NOMO-1 treated with DMSO at 0.1 percent for 48 hours (cell line): ENCODE results near the gene TTC34.
"Not testable (repeated sequence)": the region's sequence is repeated elsewhere in the genome, so short reads cannot be mapped to it uniquely, and the experiment has no call there.

Experiments
- DNase-seq: peaks from one replicate; lab custom pipeline; 2025; ENCODE audit not compliant: unreplicated experiment; lab: John Stamatoyannopoulos, UW

The TTC34 gene

DNA sequence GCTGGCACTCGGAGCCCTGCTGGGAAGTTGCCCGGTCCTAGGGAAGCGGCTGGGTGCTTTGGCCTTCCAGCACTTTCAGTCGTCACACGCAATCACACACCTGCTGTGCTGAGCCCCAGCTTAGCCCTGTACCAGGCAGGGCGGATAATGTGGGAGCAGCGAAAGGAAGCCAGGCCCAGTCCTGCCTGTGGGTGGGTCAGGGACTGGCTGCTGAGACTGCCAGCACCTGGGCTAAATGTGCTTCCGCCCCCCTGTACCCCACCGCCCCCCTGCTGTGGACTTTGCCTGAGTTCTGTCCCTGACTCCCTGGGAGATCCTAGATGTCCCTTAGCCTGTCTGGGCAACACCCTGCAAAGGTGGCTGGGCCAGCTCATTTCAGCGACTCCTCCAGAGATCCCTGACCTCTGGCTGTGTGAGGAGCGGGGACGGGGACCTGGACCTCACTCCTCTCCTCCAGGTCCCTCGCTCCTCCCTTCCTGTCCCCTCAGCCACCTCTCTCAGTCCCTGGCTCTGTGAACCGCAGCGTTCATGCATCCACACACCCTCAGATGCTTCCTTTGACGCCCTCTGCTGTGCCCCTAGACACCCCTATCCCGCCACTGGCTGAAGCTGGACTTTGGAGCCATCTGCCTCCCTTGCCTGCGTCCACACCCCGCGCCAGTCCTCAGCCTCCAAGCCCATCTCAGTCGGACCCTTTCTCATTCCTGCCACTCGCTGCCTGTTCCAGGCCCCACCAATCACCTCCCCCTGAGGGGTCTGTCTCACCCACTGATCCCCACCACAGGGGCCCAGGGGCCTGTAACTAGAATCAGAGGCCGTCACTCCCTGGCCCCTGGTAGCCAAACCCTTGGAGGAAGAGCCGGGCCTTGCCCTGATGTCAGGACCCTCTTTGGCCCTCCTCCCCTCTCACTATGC lies 170.1 kb downstream of the TTC34 start:
- no peak for DNase-seq

DNA sequence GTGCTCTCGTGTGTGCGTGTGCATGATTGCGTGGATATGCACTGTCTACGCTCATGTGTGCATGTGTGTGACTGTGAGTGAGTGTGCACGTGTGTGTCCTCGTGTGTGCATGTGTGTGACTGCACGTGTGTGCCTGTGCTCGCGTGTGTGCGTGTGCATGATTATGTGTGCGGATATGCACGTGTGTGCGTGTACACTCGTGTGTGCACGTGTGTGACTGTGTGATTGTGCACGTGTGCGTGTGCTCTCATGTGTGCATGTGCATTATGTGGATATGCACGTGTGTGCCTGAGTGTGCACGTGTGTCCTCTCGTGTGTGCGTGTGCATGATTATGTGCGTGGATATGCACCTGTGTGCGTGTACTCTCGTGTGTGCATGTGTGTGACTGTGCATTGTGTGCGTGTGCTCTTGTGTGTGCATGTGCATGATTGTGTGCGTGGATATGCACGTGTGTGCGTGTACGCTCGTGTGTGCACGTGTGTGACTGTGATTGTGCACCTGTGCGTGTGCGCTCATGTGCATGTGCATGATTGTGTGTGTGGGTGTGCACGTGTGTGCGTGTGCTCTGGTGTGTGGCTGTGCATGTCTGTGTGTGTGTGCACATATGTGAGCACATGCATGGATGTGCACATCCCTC lies 170.9 kb downstream of the TTC34 start:
- DNase-seq, result no peak

DNA sequence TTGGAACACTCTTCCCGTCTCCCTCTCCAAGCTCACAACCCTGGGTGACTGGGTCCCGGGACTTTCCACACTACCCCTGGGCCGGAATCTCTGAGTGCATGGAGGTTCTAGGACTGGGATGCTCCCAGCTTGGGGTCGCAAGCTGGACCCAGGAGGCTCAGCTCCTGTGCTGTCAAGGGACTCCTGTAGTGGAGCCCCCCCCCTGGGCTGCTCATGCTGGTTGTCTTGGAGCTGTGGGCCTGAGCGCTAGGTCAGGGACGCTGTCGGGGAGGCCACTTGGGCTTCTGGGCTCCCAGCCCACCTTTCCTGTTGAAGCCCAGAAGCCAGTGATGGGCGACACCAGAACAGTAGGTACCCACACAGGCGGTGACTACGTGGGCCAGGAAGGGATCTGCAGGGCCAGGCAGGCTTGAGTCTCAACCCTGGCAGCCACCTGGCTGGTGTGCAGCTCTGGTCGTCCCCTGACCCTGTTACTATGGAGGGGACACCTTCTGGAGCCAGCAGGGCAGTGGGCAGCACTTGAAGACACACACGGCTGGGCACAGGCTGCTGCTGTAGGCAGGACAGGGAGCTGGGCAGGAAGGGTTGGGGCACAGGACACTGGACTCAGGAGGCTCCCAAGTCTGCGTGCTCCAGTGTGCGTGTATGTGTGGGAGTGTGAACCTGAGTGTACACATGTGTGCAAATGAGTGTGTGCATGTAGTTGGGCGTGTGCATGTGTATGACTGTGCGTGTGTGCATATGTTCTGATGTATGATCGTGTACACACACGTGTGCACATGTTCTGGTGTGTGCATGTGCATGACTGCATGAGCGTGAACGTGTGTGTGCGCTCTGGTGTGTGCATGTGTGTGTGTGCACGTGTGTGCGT lies 171.6 kb downstream of the TTC34 start:
- DNase-seq, result no peak

DNA sequence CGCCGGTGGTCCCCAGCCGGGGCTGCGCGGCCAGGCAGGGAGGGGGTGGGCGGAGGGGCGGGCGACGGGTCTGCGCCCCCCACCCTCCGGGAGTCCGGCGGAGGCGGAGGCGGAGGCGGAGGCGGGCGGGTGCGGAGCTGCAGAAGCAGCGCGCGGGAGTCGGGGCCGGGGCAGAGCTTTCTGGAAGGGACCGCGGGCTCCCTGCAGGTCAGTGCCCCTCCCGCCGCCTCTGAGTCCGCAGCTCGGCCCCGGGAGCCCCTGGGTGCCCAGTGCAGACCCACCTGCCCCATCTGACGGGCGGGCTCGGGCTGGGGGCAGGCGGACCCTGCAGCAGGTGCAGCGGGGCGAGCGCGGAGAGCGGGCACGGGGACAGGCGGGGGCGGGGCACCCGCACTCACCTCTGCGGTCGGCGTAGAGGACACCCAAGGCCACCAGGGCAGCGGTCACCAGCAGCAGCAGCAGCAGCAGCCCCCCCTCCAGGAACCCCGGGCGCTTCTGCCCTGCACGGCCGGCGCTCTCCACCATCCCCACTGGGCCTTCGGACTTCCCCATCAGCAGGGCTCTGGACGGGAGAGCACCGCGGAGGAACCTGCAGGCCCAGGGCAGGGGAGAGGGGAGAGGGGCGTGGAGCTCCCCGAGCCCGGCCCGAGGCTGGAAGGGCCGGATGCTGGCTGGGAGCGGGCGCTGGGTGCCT lies 172.4 kb downstream of the TTC34 start:
- no peak for DNase-seq

DNA sequence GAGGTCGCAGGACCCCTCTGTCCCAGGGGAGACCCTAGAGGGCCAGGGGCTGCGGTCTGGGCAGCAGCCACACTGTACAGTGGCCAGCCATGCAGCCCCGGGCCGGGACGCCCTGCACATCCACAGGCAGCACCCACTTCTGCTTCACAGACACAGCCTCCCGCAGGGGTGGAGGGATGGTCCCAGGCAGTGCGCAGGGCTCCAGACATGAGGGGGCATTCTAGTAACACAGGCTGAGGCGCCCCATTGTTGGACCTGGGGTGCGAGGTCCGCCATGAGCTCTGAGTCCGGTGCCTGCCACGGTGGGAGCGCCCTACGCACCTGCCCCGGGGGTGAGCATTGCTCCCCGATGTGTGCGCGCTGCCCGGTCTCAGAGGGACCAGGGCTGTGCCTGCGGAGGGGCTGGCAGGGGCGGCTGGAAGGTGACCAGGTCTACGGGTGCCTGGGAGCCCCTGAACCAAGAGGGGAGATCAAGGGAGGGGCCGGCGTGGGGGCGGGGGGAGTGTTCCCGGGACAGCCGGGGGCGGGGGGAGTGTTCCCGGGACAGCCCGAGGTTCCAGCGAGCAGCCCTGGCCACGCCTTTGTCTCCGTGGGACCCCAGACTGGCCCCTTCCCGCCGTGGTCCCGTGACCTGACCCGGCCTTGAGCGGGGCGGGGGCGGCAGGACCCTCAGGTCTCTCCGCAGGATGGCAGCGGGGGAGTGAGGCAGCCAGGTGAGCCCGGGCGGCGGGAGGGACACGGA lies 173.1 kb downstream of the TTC34 start:
- no peak for DNase-seq

DNA sequence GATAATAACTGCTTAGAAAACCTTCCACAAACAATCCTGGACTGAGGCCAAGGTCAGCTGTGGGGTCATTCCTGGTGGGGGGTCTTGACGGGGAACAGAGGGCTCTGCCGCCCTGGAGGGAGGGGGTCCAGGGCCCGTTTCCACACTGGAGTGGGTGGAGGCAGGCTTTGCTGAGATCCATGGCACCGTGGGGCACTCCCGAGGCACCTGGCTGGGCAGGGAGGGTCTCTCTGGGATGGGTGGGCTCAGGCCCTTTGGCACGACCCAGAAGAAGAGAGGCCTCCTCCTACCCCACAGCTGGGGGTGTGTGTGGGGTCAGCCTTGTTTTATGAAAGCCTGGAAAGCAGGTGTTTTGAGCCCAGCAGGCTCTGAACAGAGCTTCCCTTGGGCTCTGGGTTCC lies 173.7 kb downstream of the TTC34 start:
- no peak for DNase-seq

DNA sequence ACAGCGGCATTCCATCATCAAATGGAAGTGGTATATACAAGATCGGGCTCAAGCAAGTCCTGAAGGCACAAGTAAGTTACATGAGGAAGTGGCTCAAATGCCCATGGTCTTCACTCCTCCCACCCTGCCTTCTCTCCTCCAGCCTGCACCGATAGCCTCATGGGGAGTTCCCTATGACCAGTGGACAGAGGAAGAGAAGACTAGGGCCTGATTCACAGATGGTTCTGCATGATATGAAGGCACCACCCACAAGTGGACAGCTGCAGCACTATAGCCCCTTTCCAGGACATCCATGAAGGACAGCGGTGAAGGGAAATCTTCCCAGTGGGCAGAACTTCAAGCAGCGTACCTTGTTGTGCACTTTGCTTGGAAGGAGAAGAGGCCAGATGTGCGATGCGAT lies 175.7 kb downstream of the TTC34 start:
- not testable (repeated sequence) for DNase-seq

DNA sequence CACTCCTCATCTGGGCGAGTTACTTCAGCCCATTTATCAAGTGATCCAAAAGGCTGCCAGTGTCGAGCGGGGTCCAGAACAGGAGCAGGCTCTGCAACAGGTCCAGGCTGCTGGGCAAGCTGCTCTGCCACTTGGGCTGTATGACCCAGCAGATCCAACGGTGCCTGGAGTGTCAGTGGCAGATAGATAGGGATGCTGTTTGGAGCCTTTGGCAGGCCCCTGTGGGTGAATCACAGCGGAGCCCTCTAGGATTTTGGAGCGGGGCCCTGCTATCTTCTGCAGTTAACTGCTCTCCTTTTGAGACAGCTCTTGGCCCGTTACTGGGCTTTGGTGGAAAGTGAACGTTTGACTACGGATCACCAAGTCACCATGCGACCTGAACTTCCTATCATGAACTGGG lies 176.2 kb downstream of the TTC34 start:
- no peak for DNase-seq

DNA sequence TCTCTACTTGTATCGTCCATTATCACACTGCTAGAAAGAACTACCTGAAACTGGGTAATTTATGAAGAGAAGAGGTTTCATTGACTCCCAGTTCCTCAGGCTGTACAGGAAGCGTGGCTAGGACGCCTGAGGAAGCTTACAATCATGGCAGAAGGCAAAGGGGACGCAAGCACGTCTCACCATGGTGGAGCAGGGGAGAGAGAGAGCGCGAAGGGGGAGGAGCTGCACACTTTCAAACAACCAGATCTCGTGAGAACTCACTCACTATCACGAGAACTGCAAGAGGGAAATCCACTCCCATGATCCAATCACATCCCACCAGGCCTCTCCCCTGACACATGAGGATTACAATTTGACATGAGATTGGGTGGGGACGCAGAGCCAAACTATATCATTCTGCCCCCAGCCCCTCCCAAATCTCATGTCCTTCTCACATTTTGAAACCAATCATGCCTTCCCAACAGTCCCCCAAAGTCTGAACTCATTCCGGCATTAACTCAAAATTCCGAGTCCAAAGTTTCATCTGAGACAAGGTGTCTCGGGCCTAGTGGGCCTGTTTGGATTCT lies 176.7 kb downstream of the TTC34 start:
- no peak for DNase-seq

DNA sequence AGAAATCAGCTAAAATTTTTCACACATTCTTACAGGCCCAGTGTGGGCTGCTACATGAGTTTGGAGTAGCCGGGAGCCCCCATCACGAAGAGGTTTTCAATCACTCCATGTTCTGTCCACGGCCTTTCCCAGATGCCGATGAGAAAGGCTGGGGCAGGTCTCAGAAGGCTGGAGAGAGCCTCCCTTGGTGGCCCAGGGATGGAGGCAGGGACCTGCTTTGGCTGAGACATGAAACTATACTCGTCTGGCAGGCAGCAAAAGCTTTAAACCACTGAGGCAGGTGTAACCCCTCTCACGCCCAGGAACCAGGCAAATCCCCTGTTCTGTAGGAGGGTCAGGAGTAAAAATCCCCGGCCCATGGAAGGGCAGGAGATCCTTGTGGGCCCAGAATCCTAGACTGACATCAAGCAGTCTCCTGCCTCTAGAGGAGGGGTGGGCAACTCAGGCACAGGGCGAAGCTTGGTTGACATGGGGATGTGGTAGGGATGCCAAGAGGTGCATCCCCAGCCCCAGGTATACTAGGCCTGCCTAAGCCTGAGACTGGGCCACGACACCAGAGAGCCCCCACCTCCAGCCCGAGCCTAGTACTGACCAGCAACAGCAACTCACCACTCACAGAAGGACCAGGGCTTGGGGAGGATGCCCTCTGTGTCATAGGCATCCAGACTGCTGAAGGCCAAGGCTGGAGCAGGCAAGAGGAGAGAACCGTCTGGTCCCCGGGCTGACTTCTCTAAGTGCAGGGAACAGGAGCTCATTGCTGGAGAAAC lies 177.7 kb downstream of the TTC34 start:
- no peak for DNase-seq

DNA sequence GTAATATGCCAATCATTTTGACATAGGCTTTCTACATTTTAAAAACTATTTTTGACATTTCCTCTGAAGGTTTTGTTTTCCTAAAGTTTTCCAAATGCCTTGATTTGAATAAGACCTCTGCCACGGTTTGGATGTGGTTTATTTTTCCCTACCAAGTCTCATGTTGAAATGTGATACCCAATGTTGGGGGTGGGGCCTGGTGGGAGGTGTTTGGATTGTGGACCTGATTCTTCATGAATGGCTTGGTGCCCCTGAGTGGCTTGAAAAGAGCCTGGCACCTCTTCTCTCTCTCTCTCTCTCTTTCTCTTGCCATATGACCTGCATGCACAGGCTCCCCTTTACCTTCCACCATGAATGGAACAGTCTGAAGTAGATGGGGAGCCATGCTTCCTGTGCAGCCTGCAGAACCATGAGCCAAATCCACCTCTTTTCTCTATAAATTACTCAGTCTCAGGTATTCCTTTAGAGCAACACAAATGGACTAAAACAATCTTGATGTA lies 183.5 kb downstream of the TTC34 start:
- no peak for DNase-seq

DNA sequence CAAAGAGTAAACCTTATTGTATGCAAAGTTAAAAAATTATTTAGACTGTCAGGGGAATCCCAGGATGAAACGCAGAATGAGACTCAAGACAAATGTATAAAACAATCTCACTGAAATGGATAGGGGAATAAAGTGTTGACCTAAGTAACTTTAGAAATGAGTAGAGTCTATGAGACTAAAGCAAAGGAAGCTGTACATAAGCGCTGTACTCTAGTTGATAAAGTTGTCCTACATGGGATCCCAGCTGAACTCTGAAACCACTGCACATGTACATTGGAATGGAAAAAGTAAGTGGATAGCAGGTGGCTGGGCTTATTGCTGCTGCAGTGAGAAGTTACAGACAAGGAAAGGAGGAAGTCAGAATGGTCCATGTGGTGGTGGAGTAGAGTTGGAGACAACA lies 187.3 kb downstream of the TTC34 start:
- DNase-seq, result no peak

DNA sequence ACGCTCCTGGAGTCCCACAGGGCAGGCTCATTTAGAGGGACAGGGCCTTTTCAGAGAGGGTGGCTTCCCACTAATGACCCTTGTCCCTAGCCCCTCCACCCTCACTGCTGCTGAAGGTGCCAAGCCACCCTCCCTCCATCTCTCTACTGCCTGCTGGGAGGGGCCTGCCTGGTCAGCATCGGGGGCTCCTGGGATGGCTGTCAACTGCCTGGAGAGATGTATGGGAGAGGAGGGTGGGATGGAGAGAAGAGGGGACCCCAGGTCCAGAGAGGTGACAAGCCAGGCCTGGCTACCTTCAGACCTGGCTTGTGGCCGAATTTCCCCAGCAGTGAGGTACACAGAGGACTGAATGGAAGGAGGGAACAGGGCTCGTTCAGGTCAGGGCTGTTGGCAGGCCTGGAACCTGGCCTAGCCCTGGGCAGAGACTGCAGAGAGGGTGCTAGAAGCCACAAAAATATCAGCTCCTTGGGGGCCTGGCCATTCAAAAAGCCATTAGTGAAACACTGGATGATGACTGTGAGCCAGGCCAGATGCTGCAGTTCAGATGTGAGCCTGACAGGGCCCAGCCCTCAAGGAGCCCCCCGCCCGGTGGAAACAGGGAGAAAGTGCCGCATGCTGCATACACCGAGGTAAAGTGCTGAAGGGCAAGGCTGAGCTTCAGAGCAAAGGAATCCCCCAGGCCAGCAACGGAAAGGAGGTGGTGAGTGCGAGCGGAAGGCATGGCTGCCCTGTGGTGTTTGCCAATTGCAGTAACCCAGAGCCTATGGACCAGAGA lies 188.7 kb downstream of the TTC34 start:
- no peak for DNase-seq

DNA sequence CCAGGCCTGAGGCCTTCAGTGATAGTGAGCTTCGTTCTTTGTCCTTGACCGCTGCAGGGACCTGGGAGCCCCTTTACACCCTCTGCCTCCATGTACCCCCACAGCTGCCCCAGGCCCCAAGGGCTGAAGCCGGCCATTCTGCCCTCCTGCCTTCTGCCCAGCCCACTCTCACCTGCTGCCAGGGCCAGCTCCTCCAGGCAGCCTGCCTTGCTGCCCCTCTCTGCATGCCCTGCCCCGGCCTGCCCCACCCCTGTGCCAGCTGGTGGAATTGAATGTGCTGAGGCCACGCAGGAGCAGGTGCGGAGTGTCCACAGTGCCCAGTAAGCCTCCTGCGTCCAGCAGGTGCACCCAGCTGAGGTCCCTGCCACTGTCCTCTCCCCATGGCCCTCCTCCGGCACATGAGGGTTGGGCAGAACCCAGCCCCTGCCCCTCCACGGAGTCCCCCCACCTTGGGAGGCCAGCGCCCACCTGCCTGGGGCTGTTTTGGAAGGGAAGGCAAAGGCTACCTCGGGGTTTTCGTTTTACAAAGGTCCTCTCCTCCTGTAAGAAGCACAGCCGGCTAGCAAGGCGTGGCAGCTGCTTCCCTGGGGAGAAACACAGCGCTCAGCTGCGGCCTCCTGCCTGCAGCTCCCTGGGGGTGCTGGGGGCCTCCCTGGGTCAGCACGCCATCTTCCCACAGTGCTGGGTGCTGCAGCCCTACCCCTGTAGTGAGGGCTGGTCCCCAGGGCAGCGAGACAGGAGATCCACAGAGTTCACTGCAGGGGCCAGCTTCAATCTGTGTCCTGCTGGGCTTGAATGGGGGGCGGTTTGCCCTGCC lies 189.7 kb downstream of the TTC34 start:
- DNase-seq, result no peak

DNA sequence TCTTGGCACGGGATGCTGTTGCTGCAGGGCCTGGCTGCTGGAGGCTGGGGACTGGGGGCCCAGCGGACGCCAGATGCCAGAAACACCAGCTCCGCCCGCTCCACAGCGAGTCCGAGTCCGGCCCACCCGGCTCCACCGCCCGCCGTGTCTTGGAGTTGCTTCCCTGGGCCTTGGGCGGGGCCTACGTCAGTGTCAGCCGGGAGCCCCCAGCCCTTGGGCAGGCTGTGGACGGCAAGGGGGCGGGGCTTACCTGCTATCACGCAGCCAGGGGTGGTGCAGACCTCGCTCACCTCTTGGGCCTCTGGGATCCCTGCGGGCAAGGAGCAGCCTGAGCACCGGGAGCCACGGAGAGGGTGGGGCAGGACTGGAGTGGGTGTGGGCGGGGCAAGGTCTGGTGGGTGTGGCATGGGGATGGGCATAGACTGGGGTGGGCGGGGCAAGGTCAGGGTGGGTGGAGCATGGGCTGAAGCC lies 190.4 kb downstream of the TTC34 start:
- no peak for DNase-seq

DNA sequence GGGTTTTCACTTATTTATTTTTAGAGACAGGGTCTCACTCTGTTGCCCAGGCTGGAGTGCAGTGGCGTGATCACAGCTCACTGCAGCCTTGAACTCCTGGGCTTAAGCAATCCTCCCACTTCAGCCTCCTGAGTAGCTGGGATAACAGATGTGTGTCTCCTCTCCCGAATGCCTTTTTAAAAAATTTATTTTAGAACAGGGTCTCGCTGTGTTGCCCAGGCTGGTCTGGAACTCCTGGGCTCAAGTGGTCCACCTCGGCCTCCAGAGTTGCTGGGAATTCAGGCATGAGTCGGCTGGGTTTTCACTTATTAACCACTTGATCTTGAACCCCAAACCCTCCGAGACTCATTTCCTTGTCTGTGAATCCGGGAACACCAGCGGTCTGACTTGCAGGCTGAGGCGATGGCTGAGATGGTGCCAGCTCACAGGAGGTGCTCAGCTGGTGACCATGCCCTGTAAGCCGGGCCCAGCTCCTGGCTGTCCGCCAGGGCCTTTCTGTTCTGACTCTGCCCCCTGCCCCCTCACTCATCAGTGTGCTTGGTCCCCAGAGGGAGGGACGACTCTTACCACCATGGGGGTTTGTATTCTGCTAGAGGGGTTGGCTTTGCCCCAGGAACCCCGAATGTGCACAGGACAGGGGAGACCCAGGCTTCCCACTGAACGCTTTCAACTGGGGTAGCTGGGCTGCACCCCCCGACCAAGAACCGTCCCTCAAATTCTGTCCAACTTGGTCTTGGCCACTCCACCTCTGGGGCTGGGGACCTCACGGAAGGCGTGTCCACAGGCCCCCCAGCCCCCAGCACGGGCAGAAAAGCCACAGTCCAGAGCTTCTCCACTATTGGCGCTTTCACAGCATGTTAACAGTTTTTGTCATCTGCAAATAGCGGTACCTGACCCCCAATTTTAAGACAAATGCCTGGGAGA lies 191.2 kb downstream of the TTC34 start:
- DNase-seq, result no peak
